Testis (tissue), 2 donors: Measurements from ENCODE around the gene CALD1.

Experiments used
- POLR2A ChIP-seq: fragments of 450-650 bp; IDR thresholded peaks from one replicate; pipeline ENCODE4 v1.6.1; 2017; ENCODE audit warnings: antibody characterized with exemption, mild to moderate bottlenecking, moderate library complexity
- TF ChIP-seq, protein P1 (sequence below), 3 experiments: fragments of 450-650 bp in 2 of 3; fragments of 200-600 bp in 1 of 3; sonication (generic) in 1 of 3; IDR thresholded peaks; one replicate each; pipeline ENCODE4 v1.5.1; 2016 to 2019; ENCODE audit warnings: antibody characterized with exemption in 3 of 3, mild to moderate bottlenecking in 2 of 3, moderate library complexity in 1 of 3

DNA sequence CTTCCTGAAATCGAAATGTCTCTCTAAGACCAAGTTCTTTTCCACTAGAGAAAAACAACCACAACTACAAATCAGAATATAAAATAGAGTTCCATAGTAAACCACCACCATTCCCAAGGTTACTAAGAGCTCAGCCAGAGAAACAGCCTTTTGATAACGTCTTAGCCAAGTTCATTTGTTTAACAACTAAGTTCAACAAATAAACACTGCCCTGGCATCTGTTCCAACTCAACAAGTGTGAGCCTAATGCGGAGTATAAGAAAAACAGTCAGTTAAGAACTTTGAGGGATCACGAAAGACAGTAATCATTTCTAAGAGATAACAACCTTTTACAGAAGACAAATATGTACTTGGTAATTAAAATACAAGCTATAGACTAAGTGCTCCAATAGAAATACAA, 77.3 kb downstream of the CALD1 start:
- TF ChIP-seq, protein P1, sequence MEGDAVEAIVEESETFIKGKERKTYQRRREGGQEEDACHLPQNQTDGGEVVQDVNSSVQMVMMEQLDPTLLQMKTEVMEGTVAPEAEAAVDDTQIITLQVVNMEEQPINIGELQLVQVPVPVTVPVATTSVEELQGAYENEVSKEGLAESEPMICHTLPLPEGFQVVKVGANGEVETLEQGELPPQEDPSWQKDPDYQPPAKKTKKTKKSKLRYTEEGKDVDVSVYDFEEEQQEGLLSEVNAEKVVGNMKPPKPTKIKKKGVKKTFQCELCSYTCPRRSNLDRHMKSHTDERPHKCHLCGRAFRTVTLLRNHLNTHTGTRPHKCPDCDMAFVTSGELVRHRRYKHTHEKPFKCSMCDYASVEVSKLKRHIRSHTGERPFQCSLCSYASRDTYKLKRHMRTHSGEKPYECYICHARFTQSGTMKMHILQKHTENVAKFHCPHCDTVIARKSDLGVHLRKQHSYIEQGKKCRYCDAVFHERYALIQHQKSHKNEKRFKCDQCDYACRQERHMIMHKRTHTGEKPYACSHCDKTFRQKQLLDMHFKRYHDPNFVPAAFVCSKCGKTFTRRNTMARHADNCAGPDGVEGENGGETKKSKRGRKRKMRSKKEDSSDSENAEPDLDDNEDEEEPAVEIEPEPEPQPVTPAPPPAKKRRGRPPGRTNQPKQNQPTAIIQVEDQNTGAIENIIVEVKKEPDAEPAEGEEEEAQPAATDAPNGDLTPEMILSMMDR (IDR thresholded peaks at IDR 0.05) = no peak
- TF ChIP-seq POLR2A = no peak
